ENCODE results near the gene YBX2. TPM values are rescaled to one million over a fixed set of nuclear protein-coding genes. Genes with fewer than 3 reads are reported as not detected.
A peak's percentile ranks its signal among the peaks of the same experiment; 100 is the strongest.

Gene YBX2
- total RNA-seq, 1 donor from 2014 or later, result 4.3 TPM

DNA sequence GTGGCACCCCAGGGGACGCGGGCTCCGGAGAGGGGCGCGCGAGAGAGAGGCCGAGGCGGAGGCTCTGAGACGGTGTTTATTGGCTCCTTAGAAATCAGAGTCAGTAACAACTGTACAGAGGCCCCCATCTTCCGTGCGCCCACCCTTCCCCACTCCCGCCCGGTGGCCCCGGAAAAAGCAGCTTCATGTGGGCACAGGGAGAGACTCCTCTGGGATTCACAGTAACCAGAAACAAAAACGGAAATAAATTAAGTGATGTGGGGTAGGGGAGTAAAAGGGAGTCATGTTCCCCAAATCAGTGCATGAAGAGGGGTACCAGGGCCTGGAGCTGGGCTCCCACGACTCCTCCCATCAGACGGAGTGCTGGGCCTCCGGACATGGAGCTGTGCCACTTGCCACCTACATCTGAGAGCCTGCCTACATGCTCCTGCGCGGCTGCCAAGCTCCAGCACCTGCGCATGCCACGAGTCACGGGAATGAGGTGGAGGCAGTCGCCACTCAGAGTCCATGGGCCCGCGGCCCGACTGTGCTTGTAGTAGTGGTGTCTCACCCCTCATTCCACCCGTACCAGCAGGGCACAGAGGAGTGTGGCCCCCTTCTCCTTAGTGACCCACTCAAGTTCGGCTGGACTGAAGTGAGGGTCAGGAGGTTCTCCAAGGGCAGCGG is 21.3 kb upstream of the YBX2 start:
- no peak for TF ChIP-seq CTCF (IDR thresholded peaks at IDR 0.05; ENCODE audit: unreplicated experiment)
- H3K9me3 Mint-ChIP-seq (ENCODE audit: low read depth), result no peaks in the 10 kb centered on the region
- no peak for DNase-seq (ENCODE audit: low spot score, unreplicated experiment)
- peak overlapping the region; percentile 92 for H3K27ac Mint-ChIP-seq
- H3K27me3 Mint-ChIP-seq, result no peaks in the 10 kb centered on the region
- peaks cover 9% of the 10 kb centered on the region for H3K4me1 Mint-ChIP-seq (ENCODE audit: low read depth)
- H3K4me3 Mint-ChIP-seq (ENCODE audit: low read depth), result peak overlapping the region; percentile 81
- peaks cover 16% of the 10 kb centered on the region for H3K36me3 Mint-ChIP-seq (ENCODE audit: insufficient read depth)

DNA sequence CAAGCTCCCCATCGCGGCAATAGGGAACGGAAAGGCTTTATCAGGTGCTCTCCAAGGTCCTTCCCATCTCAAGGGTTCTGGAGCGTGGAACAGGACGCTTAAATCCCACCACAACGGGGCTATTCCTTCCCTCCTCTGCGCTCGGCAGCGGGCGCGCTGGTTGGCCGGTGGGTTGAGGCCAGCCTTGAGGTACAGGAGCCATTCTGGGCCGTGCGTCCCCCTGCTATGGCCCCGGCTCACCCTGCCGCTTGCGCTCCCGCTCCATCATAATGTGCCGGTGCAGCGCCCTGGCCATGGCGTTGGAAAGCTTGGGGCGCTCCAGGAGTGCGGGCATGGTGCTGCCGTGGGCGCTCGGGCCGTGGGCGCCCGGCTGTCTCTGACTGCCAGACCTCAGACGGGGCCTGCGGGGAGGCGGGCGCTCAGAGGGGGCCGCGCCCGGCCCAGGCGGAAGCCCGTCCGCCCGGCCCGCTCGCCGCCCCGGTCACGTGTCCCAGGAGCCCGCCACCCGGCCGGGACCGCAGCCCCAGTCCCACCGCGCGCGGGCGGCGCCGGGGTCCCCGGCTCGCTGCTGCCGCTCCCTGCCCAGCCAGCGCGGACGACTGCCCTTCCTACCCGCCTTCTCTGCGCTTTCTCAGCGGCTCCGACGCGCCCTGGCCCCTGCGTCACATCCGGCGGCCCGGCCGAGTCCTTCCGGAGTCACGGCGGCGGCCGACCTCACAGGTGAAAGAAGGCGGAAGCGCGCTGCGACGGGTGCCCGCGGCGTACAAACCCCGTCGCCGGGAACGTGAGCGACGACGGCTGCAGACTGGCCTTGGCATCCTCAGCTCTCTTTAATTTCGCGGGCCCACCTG is 20.5 kb upstream of the YBX2 start, which contains the start of gene GPS2:
Gene GPS2, minus strand, starts transcription at position 642 of the 851 bp plus-strand sequence. Its CDS starts 308 bp downstream, at position 334.
- DNase-seq (ENCODE audit: low spot score, unreplicated experiment), result peak; percentile 85
- no peak for TF ChIP-seq CTCF (IDR thresholded peaks at IDR 0.05; ENCODE audit: unreplicated experiment)
- Mint-ChIP-seq H3K36me3 (ENCODE audit: insufficient read depth) (peaks cover 23% of the 10 kb centered on the region), H3K4me3 (ENCODE audit: low read depth) (peak within 1 kb of the TSS; percentile 81), H3K4me1 (ENCODE audit: low read depth) (peaks cover 16% of the 10 kb centered on the region), H3K27me3 (no peaks in the 10 kb centered on the region), H3K9me3 (ENCODE audit: low read depth) (no peaks in the 10 kb centered on the region), H3K27ac (peak within 1 kb of the TSS; percentile 92)

GRCh38 chr17:7313890-7314718 is 19.7 kb upstream of the YBX2 start:
- Mint-ChIP-seq H3K27ac (peak overlapping the region; percentile 92), H3K4me3 (ENCODE audit: low read depth) (peak overlapping the region; percentile 80), H3K27me3 (no peaks in the 10 kb centered on the region), H3K9me3 (ENCODE audit: low read depth) (no peaks in the 10 kb centered on the region), H3K36me3 (ENCODE audit: insufficient read depth) (peaks cover 27% of the 10 kb centered on the region), H3K4me1 (ENCODE audit: low read depth) (peaks cover 19% of the 10 kb centered on the region)
- DNase-seq (ENCODE audit: low spot score, unreplicated experiment), result no peak
- no peak for TF ChIP-seq CTCF (IDR thresholded peaks at IDR 0.05; ENCODE audit: unreplicated experiment)

- DNase-seq (ENCODE audit: low spot score, unreplicated experiment), result no peak
- H3K9me3 Mint-ChIP-seq (ENCODE audit: low read depth), result no peaks in the 10 kb centered on the region
- H3K36me3 Mint-ChIP-seq (ENCODE audit: insufficient read depth), result peaks cover 27% of the 10 kb centered on the region
- peak overlapping the region; percentile 79 for H3K27ac Mint-ChIP-seq
- H3K27me3 Mint-ChIP-seq, result no peaks in the 10 kb centered on the region
- peaks cover 25% of the 10 kb centered on the region for H3K4me1 Mint-ChIP-seq (ENCODE audit: low read depth)
- H3K4me3 Mint-ChIP-seq (ENCODE audit: low read depth), result peak overlapping the region; percentile 80
- peak; percentile 28 for TF ChIP-seq CTCF (IDR thresholded peaks at IDR 0.05; ENCODE audit: unreplicated experiment)
Measured at GRCh38 chr17:7313088-7313889, 18.9 kb upstream of the YBX2 start.
